NT2/D1 (cell line): Measurements from ENCODE around the gene ACTN2.
A peak's percentile ranks its signal among the peaks of the same experiment; 100 is the strongest.

ENCODE experiments used
- DNase-seq: peaks from one replicate; pipeline ENCODE4 v3.0.0-alpha.2; 2011; ENCODE audit warnings: low read depth, low spot score
- H3K27me3 ChIP-seq: 2 replicates; pipeline ENCODE4 v1.6.0; 2011; ENCODE audit warnings: mild to moderate bottlenecking; ENCODE audit not compliant: insufficient read length, insufficient read depth
- H3K36me3 ChIP-seq: 2 replicates; pipeline ENCODE4 v1.6.1; 2011; ENCODE audit warnings: mild to moderate bottlenecking, low read length, mixed read lengths; ENCODE audit not compliant: insufficient read depth, insufficient read length
- H3K4me1 ChIP-seq: 2 replicates; pipeline ENCODE4 v1.5.1; 2011; ENCODE audit not compliant: insufficient read depth, insufficient read length
- H3K4me3 ChIP-seq: 2 replicates; pipeline ENCODE4 v1.5.1; 2011; ENCODE audit warnings: low read depth; ENCODE audit not compliant: insufficient read length
- H3K9ac ChIP-seq: 2 replicates; pipeline ENCODE4 v1.6.0; 2011; ENCODE audit warnings: low read depth; ENCODE audit not compliant: insufficient read length
- H3K9me3 ChIP-seq: 2 replicates; pipeline ENCODE4 v1.5.1; 2011; ENCODE audit warnings: mild to moderate bottlenecking, low read length; ENCODE audit not compliant: insufficient read depth
- SUZ12 ChIP-seq: IDR thresholded peaks from 2 replicates; pipeline ENCODE4 v1.6.1; 2011; ENCODE audit not compliant: insufficient read length, insufficient read depth; ENCODE audit errors: extremely low read depth
- YY1 ChIP-seq: IDR thresholded peaks from 2 replicates; pipeline ENCODE4 v1.6.1; 2011; ENCODE audit not compliant: insufficient read length, insufficient read depth
- ZNF274 ChIP-seq: IDR thresholded peaks from 2 replicates; pipeline ENCODE4 v1.6.1; 2011; ENCODE audit warnings: mild to moderate bottlenecking, low read depth, low read length

Gene ACTN2

GRCh38 chr1:236681219-236681618 lies 5.1 kb upstream of the ACTN2 start:
- TF ChIP-seq ZNF274 (no peak), SUZ12 (no peak), YY1 (no peak)
- no peaks in the 10 kb centered on the region for H3K36me3 ChIP-seq
- no peak for DNase-seq
- no peak overlapping the region for H3K9ac ChIP-seq
- H3K4me3 ChIP-seq = no peak overlapping the region
- H3K27me3 ChIP-seq = peaks cover 10% of the 10 kb centered on the region
- no peaks in the 10 kb centered on the region for H3K9me3 ChIP-seq
- H3K4me1 ChIP-seq = no peaks in the 10 kb centered on the region

- H3K9ac ChIP-seq = no peak overlapping the region
- H3K27me3 ChIP-seq = peaks cover 23% of the 10 kb centered on the region
- TF ChIP-seq SUZ12 = no peak
- TF ChIP-seq ZNF274 = no peak
- TF ChIP-seq YY1 = no peak
- H3K9me3 ChIP-seq = no peaks in the 10 kb centered on the region
- no peaks in the 10 kb centered on the region for H3K4me1 ChIP-seq
- H3K4me3 ChIP-seq = no peak overlapping the region
- DNase-seq = no peak
- no peaks in the 10 kb centered on the region for H3K36me3 ChIP-seq
These were observed 938 bp upstream of the ACTN2 start for GRCh38 chr1:236685205-236685916.

GRCh38 chr1:236686815-236687160 lies 489 bp downstream of the ACTN2 start:
- H3K27me3 ChIP-seq = peaks cover 23% of the 10 kb centered on the region

GRCh38 chr1:236687273-236687672 lies 974 bp downstream of the ACTN2 start:
- Histone ChIP-seq H3K9ac (no peak overlapping the region), H3K9me3 (no peaks in the 10 kb centered on the region), H3K36me3 (no peaks in the 10 kb centered on the region), H3K4me3 (no peak overlapping the region), H3K27me3 (peaks cover 23% of the 10 kb centered on the region), H3K4me1 (no peaks in the 10 kb centered on the region)
- DNase-seq = no peak
- no peak for TF ChIP-seq YY1
- no peak for TF ChIP-seq SUZ12
- TF ChIP-seq ZNF274 = no peak

More at GRCh38 chr1:236686815-236687160, 489 bp downstream of the ACTN2 start:
- Histone ChIP-seq H3K4me3 (peak overlapping the region; percentile 65), H3K9ac (peak overlapping the region; percentile 80), H3K36me3 (no peaks in the 10 kb centered on the region), H3K9me3 (no peaks in the 10 kb centered on the region), H3K4me1 (no peaks in the 10 kb centered on the region)
- no peak for TF ChIP-seq YY1
- TF ChIP-seq SUZ12 = no peak
- no peak for TF ChIP-seq ZNF274
- DNase-seq = no peak

GRCh38 chr1:236688705-236689104 lies 2.4 kb downstream of the ACTN2 start:
- Histone ChIP-seq H3K9me3 (no peaks in the 10 kb centered on the region), H3K36me3 (no peaks in the 10 kb centered on the region), H3K4me1 (no peaks in the 10 kb centered on the region), H3K27me3 (peaks cover 23% of the 10 kb centered on the region), H3K4me3 (no peak overlapping the region), H3K9ac (no peak overlapping the region)
- no peak for DNase-seq
- TF ChIP-seq ZNF274 (no peak), YY1 (no peak), SUZ12 (no peak)

GRCh38 chr1:236689713-236690569 lies 3.6 kb downstream of the ACTN2 start:
- Histone ChIP-seq H3K4me3 (no peak overlapping the region), H3K9me3 (no peaks in the 10 kb centered on the region), H3K27me3 (peaks cover 23% of the 10 kb centered on the region), H3K9ac (no peak overlapping the region), H3K4me1 (no peaks in the 10 kb centered on the region), H3K36me3 (no peaks in the 10 kb centered on the region)
- DNase-seq = no peak
- TF ChIP-seq SUZ12 (no peak), ZNF274 (no peak), YY1 (no peak)

GRCh38 chr1:236691348-236691747 lies 5.0 kb downstream of the ACTN2 start:
- TF ChIP-seq SUZ12 (no peak), ZNF274 (no peak), YY1 (no peak)

More at GRCh38 chr1:236691348-236691747, 5.0 kb downstream of the ACTN2 start:
- no peak for DNase-seq
- peaks cover 12% of the 10 kb centered on the region for H3K27me3 ChIP-seq
- H3K9me3 ChIP-seq = no peaks in the 10 kb centered on the region
- no peaks in the 10 kb centered on the region for H3K36me3 ChIP-seq
- no peaks in the 10 kb centered on the region for H3K4me1 ChIP-seq
- H3K9ac ChIP-seq = no peak overlapping the region
- H3K4me3 ChIP-seq = no peak overlapping the region
